Measurements from ENCODE around the gene NPAS3.

NPAS3 gene

GRCh38 chr14:33643426-33644181, 704.9 kb downstream of the NPAS3 start:
- DNase-seq (ENCODE audit: low read depth), result no peak

- DNase-seq (ENCODE audit: low read depth), result no peak
Observed at GRCh38 chr14:33646692-33647260, 708.1 kb downstream of the NPAS3 start.

GRCh38 chr14:33647385-33647786, 708.7 kb downstream of the NPAS3 start:
- DNase-seq (ENCODE audit: low read depth), result no peak

GRCh38 chr14:33650430-33650829, 711.8 kb downstream of the NPAS3 start:
- DNase-seq (ENCODE audit: low read depth), result no peak

GRCh38 chr14:33652566-33653307, 714.1 kb downstream of the NPAS3 start:
- DNase-seq (ENCODE audit: low read depth), result no peak

- DNase-seq (ENCODE audit: low read depth), result no peak
Observed at GRCh38 chr14:33653308-33653695, 714.6 kb downstream of the NPAS3 start.

- no peak for DNase-seq (ENCODE audit: low read depth)
Observed at GRCh38 chr14:33655421-33655820, 716.7 kb downstream of the NPAS3 start.

GRCh38 chr14:33657476-33657875, 718.8 kb downstream of the NPAS3 start:
- DNase-seq (ENCODE audit: low read depth), result no peak

GRCh38 chr14:33660248-33660647, 721.6 kb downstream of the NPAS3 start:
- no peak for DNase-seq (ENCODE audit: low read depth)

- DNase-seq (ENCODE audit: low read depth), result no peak
Observed at GRCh38 chr14:33661101-33661500, 722.4 kb downstream of the NPAS3 start.

GRCh38 chr14:33668066-33668465, 729.4 kb downstream of the NPAS3 start:
- no peak for DNase-seq (ENCODE audit: low read depth)

- no peak for DNase-seq (ENCODE audit: low read depth)
Observed at GRCh38 chr14:33669111-33669510, 730.4 kb downstream of the NPAS3 start.

GRCh38 chr14:33670235-33670634, 731.6 kb downstream of the NPAS3 start:
- no peak for DNase-seq (ENCODE audit: low read depth)

GRCh38 chr14:33671556-33671955, 732.9 kb downstream of the NPAS3 start:
- no peak for DNase-seq (ENCODE audit: low read depth)

GRCh38 chr14:33674927-33675326, 736.2 kb downstream of the NPAS3 start:
- no peak for DNase-seq (ENCODE audit: low read depth)

GRCh38 chr14:33675415-33676130, 736.9 kb downstream of the NPAS3 start:
- DNase-seq (ENCODE audit: low read depth), result no peak

GRCh38 chr14:33676135-33676566, 737.5 kb downstream of the NPAS3 start:
- DNase-seq (ENCODE audit: low read depth), result peak; percentile 8

GRCh38 chr14:33676891-33677290, 738.2 kb downstream of the NPAS3 start:
- DNase-seq (ENCODE audit: low read depth), result no peak

GRCh38 chr14:33678005-33678404, 739.3 kb downstream of the NPAS3 start:
- no peak for DNase-seq (ENCODE audit: low read depth)

GRCh38 chr14:33679025-33679424, 740.3 kb downstream of the NPAS3 start:
- no peak for DNase-seq (ENCODE audit: low read depth)

GRCh38 chr14:33679461-33680225, 741.0 kb downstream of the NPAS3 start:
- no peak for DNase-seq (ENCODE audit: low read depth)

GRCh38 chr14:33680873-33681272, 742.2 kb downstream of the NPAS3 start:
- DNase-seq (ENCODE audit: low read depth), result no peak
